GM23338 (cell line): ENCODE measurements around the gene UQCRFS1. TPM values are rescaled to one million over a fixed set of nuclear protein-coding genes. Genes with fewer than 3 reads are reported as not detected.

ENCODE experiments used
- ATAC-seq: fragments of 200-7000 bp; cut with Tn5 transposase; 3 replicates; pipeline ENCODE4 v1.9.1; 2020
- DNase-seq: peaks from one replicate; pipeline ENCODE4 v3.0.0-alpha.2; 2015; ENCODE audit warnings: low spot score
- H2AFZ ChIP-seq: fragments of 200-600 bp; sonication (generic); 2 replicates; pipeline ENCODE4 v1.8.0; 2016; ENCODE audit warnings: antibody characterized with exemption, mild to moderate bottlenecking, moderate library complexity
- H3F3A ChIP-seq: fragments of 200-600 bp; sonication (generic); replicated peaks from 2 replicates; pipeline ENCODE4 v1.8.0; 2017; ENCODE audit warnings: antibody characterized with exemption, mixed run types, low read depth
- H3K27ac ChIP-seq: fragments of 200-600 bp; sonication (generic); 2 replicates; pipeline ENCODE4 v1.6.1; 2016; ENCODE audit warnings: low read depth
- H3K27me3 ChIP-seq: fragments of 200-600 bp; sonication (generic); 2 replicates; pipeline ENCODE4 v1.8.0; 2016; ENCODE audit warnings: mild to moderate bottlenecking, mixed run types, moderate library complexity; ENCODE audit not compliant: insufficient read depth
- H3K36me3 ChIP-seq: fragments of 200-600 bp; sonication (generic); 2 replicates; pipeline ENCODE4 v1.8.0; 2016; ENCODE audit warnings: mild to moderate bottlenecking; ENCODE audit not compliant: insufficient read depth
- H3K4me1 ChIP-seq: fragments of 200-600 bp; sonication (generic); 2 replicates; pipeline ENCODE4 v1.8.0; 2016; ENCODE audit warnings: mild to moderate bottlenecking, moderate library complexity; ENCODE audit not compliant: insufficient read depth
- H3K4me2 ChIP-seq: fragments of 200-600 bp; sonication (generic); 2 replicates; pipeline ENCODE4 v1.7.1; 2017; ENCODE audit warnings: mixed run types
- H3K4me3 ChIP-seq: fragments of 200-600 bp; sonication (generic); 2 replicates; pipeline ENCODE4 v1.6.1; 2016; ENCODE audit warnings: mixed run types
- H3K79me2 ChIP-seq: fragments of 200-600 bp; sonication (generic); replicated peaks from 2 replicates; pipeline ENCODE4 v1.8.0; 2017; ENCODE audit warnings: mild to moderate bottlenecking; ENCODE audit not compliant: insufficient read depth
- H3K9me2 ChIP-seq: fragments of 200-600 bp; sonication (generic); 2 replicates; pipeline ENCODE4 v1.8.0; 2017; ENCODE audit not compliant: insufficient read depth
- H4K20me1 ChIP-seq: fragments of 200-600 bp; sonication (generic); replicated peaks from 2 replicates; pipeline ENCODE4 v1.8.0; 2017; ENCODE audit warnings: mild to moderate bottlenecking; ENCODE audit not compliant: insufficient read depth
- H3K27ac Mint-ChIP-seq: 2 replicates; pipeline ENCODE4 v1.8.0; 2020; ENCODE audit warnings: inconsistent platforms, mild to moderate bottlenecking, moderate library complexity, mixed read lengths
- H3K27me3 Mint-ChIP-seq: 3 replicates; pipeline ENCODE4 v1.8.0; 2022; ENCODE audit warnings: low read depth, mild to moderate bottlenecking, moderate library complexity, mixed read lengths, inconsistent platforms; ENCODE audit not compliant: insufficient read depth, poor library complexity
- H3K36me3 Mint-ChIP-seq: 3 replicates; pipeline ENCODE4 v1.8.0; 2021; ENCODE audit warnings: low read depth, mild to moderate bottlenecking, inconsistent platforms, moderate library complexity, mixed read lengths
- H3K4me1 Mint-ChIP-seq: 3 replicates; pipeline ENCODE4 v1.8.0; 2020; ENCODE audit warnings: mild to moderate bottlenecking, inconsistent platforms, mixed read lengths
- H3K4me3 Mint-ChIP-seq: 3 replicates; pipeline ENCODE4 v1.8.0; 2021; ENCODE audit warnings: moderate library complexity, mild to moderate bottlenecking, inconsistent platforms, mixed read lengths
- H3K9me3 Mint-ChIP-seq: 3 replicates; pipeline ENCODE4 v1.8.0; 2020; ENCODE audit warnings: moderate library complexity, mild to moderate bottlenecking, inconsistent platforms, mixed read lengths
- CREB1 ChIP-seq: fragments of 250-450 bp; sonication (Bioruptor Pico); IDR thresholded peaks from 2 replicates; pipeline ENCODE4 v1.5.0; 2020; ENCODE audit warnings: low read depth, mild to moderate bottlenecking, moderate library complexity
- CTCF ChIP-seq, 2 experiments: fragments of 200-600 bp in 1 of 2; sonication (generic) in 1 of 2; conservative IDR thresholded peaks; 2 replicates each; pipeline versions ENCODE4 v1.5.1 to v1.6.1; 2016 to 2017; ENCODE audit warnings: antibody characterized with exemption in 2 of 2, low read depth in 2 of 2, mild to moderate bottlenecking in 2 of 2, moderate library complexity in 1 of 2
- ETS1 ChIP-seq: IDR thresholded peaks from 2 replicates; pipeline ENCODE4 v1.6.1; 2016; ENCODE audit warnings: antibody characterized with exemption
- EZH2 ChIP-seq: fragments of 200-600 bp; sonication (generic); IDR thresholded peaks from one replicate; pipeline ENCODE4 v1.8.0; 2017; ENCODE audit warnings: antibody characterized with exemption, mild to moderate bottlenecking, low read depth; ENCODE audit not compliant: unreplicated experiment
- EZH2phosphoT487 ChIP-seq: fragments of 200-600 bp; sonication (generic); IDR thresholded peaks from one replicate; pipeline ENCODE4 v1.8.1; 2018; ENCODE audit warnings: antibody characterized with exemption; ENCODE audit not compliant: unreplicated experiment
- JUNB ChIP-seq: IDR thresholded peaks from one replicate; pipeline ENCODE4 v1.6.1; 2016; ENCODE audit warnings: antibody characterized with exemption; ENCODE audit not compliant: unreplicated experiment
- NANOG ChIP-seq: IDR thresholded peaks from 2 replicates; pipeline ENCODE4 v1.6.1; 2016; ENCODE audit warnings: antibody characterized with exemption, borderline replicate concordance
- POLR2AphosphoS5 ChIP-seq: IDR thresholded peaks from 2 replicates; pipeline ENCODE4 v1.6.1; 2016; ENCODE audit warnings: antibody characterized with exemption, low read depth
- REST ChIP-seq: IDR thresholded peaks from one replicate; pipeline ENCODE4 v1.6.1; 2018; ENCODE audit warnings: antibody characterized with exemption; ENCODE audit not compliant: unreplicated experiment
- STAT1 ChIP-seq: IDR thresholded peaks from one replicate; pipeline ENCODE4 v1.6.1; 2016; ENCODE audit warnings: antibody characterized with exemption; ENCODE audit not compliant: unreplicated experiment
- ZNF114 ChIP-seq: fragments of 250-450 bp; sonication (Bioruptor Pico); IDR thresholded peaks from 2 replicates; pipeline ENCODE4 v1.5.0; 2020; ENCODE audit warnings: mild to moderate bottlenecking, moderate library complexity
- ZNF331 ChIP-seq: fragments of 250-450 bp; sonication (Bioruptor Pico); IDR thresholded peaks from 2 replicates; pipeline ENCODE4 v1.5.0; 2020; ENCODE audit warnings: low read depth, mild to moderate bottlenecking, moderate library complexity
- ZNF462 ChIP-seq: fragments of 250-450 bp; sonication (Bioruptor Pico); IDR thresholded peaks from 2 replicates; pipeline ENCODE4 v1.5.0; 2020; ENCODE audit warnings: mild to moderate bottlenecking, moderate library complexity
- polyA plus RNA-seq: library from polyadenylated mRNA; unstranded; fragments of >200 nt; fragmentation: Nextera tagmentation; extraction: Ambion mirVana; gene quantifications from 2 replicates; pipeline ENCODE4 v1.2.1, GENCODE V29; 2016
- total RNA-seq: library from RNA; depleted of rRNA; stranded (reverse); fragments of >200 nt; shearing (Covaris generic); gene quantifications from 2 replicates; pipeline ENCODE4 v1.2.3, GENCODE V29; 2014

UQCRFS1 gene
- total and polyA plus RNA-seq, 2 experiments from 2014 or later: 49.4 to 57.6 TPM

GRCh38 chr19:29170554-29170953, 42.4 kb downstream of the UQCRFS1 start:
- H3K27me3 Mint-ChIP-seq: no peaks in the 10 kb centered on the region
- H3K4me2 ChIP-seq: no peak overlapping the region

More at GRCh38 chr19:29170554-29170953, 42.4 kb downstream of the UQCRFS1 start:
- Histone ChIP-seq H2AFZ (no peak overlapping the region), H3K36me3 (no peaks in the 10 kb centered on the region), H4K20me1 (no peaks in the 10 kb centered on the region), H3K4me1 (no peaks in the 10 kb centered on the region), H3K27me3 (no peaks in the 10 kb centered on the region), H3F3A (no peaks in the 10 kb centered on the region), H3K9me2 (no peaks in the 10 kb centered on the region), H3K79me2 (no peaks in the 10 kb centered on the region), H3K27ac (no peak overlapping the region), H3K4me3 (no peak overlapping the region)
- H3K27ac Mint-ChIP-seq: no peak overlapping the region
- no peak overlapping the region for H3K4me3 Mint-ChIP-seq
- ATAC-seq (no peak), DNase-seq (no peak)
- no peaks in the 10 kb centered on the region for H3K36me3 Mint-ChIP-seq
- no peak for TF ChIP-seq ZNF331 (CRISPR knock-in tag)
- TF ChIP-seq STAT1: no peak
- no peak for TF ChIP-seq ZNF462
- no peak for TF ChIP-seq CTCF (conservative IDR thresholded peaks at IDR 0.05; ENCODE audit: low read depth in 2 of 2)
- no peak for TF ChIP-seq ZNF114 (CRISPR knock-in tag)
- TF ChIP-seq ETS1: no peak
- TF ChIP-seq EZH2: no peak
- TF ChIP-seq POLR2AphosphoS5: no peak
- no peak for TF ChIP-seq JUNB
- no peak for TF ChIP-seq EZH2phosphoT487
- no peak for TF ChIP-seq CREB1 (CRISPR knock-in tag)
- TF ChIP-seq REST: no peak
- TF ChIP-seq NANOG: no peak
- peaks cover 17% of the 10 kb centered on the region for H3K9me3 Mint-ChIP-seq
- H3K4me1 Mint-ChIP-seq: no peaks in the 10 kb centered on the region
